Keratinocyte (primary cell): ENCODE data around the gene RASAL2. TPM values are rescaled to one million over a fixed set of nuclear protein-coding genes. Genes with fewer than 3 reads are reported as not detected.

ENCODE experiments used
- DNase-seq: peaks from one replicate; pipeline ENCODE4 v3.0.0-alpha.2; 2011; ENCODE audit warnings: low read depth, missing footprints, low spot score
- FAIRE-seq: peaks from 2 replicates; lab custom pipeline; 2011; peaks lifted over from hg19 to GRCh38; lab: Jason Lieb, UNC
- H2AFZ ChIP-seq: 2 replicates; pipeline ENCODE4 v1.6.0; 2012; ENCODE audit warnings: low read length, control low read depth, inconsistent platforms; ENCODE audit not compliant: control insufficient read depth
- H3K27ac ChIP-seq: 2 replicates; pipeline ENCODE4 v1.5.1; 2011; ENCODE audit warnings: low read length; ENCODE audit not compliant: control insufficient read depth, insufficient read depth
- H3K27me3 ChIP-seq: 3 replicates; pipeline ENCODE4 v1.6.0; 2011; ENCODE audit warnings: low read length; ENCODE audit not compliant: control insufficient read depth, insufficient read depth; ENCODE audit errors: extremely low read depth
- H3K36me3 ChIP-seq, 2 experiments: 2 replicates in 1 of 2; 3 replicates in 1 of 2; pipeline ENCODE4 v1.5.1; 2011; ENCODE audit warnings: low read length in 2 of 2, mild to moderate bottlenecking in 1 of 2; ENCODE audit not compliant: control insufficient read depth in 2 of 2, insufficient read depth in 2 of 2; ENCODE audit errors: extremely low read depth in 1 of 2
- H3K4me1 ChIP-seq: 3 replicates; pipeline ENCODE4 v1.5.1; 2011; ENCODE audit warnings: low read length; ENCODE audit not compliant: control insufficient read depth, insufficient read depth; ENCODE audit errors: extremely low read depth
- H3K4me2 ChIP-seq: 3 replicates; pipeline ENCODE4 v1.6.0; 2011; ENCODE audit warnings: low read depth, low read length; ENCODE audit not compliant: control insufficient read depth, insufficient read depth; ENCODE audit errors: extremely low read depth
- H3K4me3 ChIP-seq, 3 experiments: fragments of 200-600 bp in 1 of 3; sonication (generic) in 1 of 3; 2 replicates in 2 of 3; 3 replicates in 1 of 3; pipeline ENCODE4 v1.5.1; 2011 to 2016; ENCODE audit warnings: low read length in 3 of 3, mild to moderate bottlenecking in 3 of 3, control low read depth in 2 of 3, inconsistent platforms in 1 of 3, low read depth in 1 of 3, mixed read lengths in 1 of 3, mixed run types in 1 of 3, moderate library complexity in 1 of 3; ENCODE audit not compliant: control insufficient read depth in 2 of 3, insufficient read depth in 2 of 3; ENCODE audit errors: extremely low read depth in 1 of 3
- H3K79me2 ChIP-seq: 2 replicates; pipeline ENCODE4 v1.6.0; 2012; ENCODE audit warnings: low read length; ENCODE audit not compliant: control insufficient read depth, insufficient read depth
- H3K9ac ChIP-seq: 3 replicates; pipeline ENCODE4 v1.6.0; 2011; ENCODE audit warnings: low read length; ENCODE audit not compliant: control insufficient read depth, insufficient read depth; ENCODE audit errors: extremely low read depth
- H3K9me1 ChIP-seq: 3 replicates; pipeline ENCODE4 v1.6.0; 2011; ENCODE audit warnings: low read length; ENCODE audit not compliant: control insufficient read depth, insufficient read depth; ENCODE audit errors: extremely low read depth
- H3K9me3 ChIP-seq: 2 replicates; pipeline ENCODE4 v1.5.1; 2012; ENCODE audit warnings: low read depth, low read length; ENCODE audit not compliant: control insufficient read depth
- H4K20me1 ChIP-seq: 3 replicates; pipeline ENCODE4 v1.6.0; 2011; ENCODE audit warnings: low read length; ENCODE audit not compliant: control insufficient read depth, insufficient read depth; ENCODE audit errors: extremely low read depth
- EZH2 ChIP-seq: IDR thresholded peaks from one replicate; pipeline ENCODE4 v1.6.1; 2012; ENCODE audit warnings: inconsistent platforms, mild to moderate bottlenecking, low read length, moderate library complexity
- dilution Hi-C: fragments of 300-500 bp; cut with MboI; formaldehyde crosslinking; loops from one replicate; pipeline ENCODE4 v1.7.0; 2020; ENCODE audit warnings: low sequenced_read_pairs; ENCODE audit not compliant: extremely low pct_ligation_motif_present
- polyA plus RNA-seq, 5 experiments: library from polyadenylated mRNA; depleted of rRNA in 3 of 5; stranded (reverse) in 3 of 5; stranded (forward) in 1 of 5; unstranded in 1 of 5; fragments of >200 nt; gene quantifications; 1 replicate in 1 of 5; 2 replicates in 3 of 5; 3 replicates in 1 of 5; pipeline versions ENCODE4 v1.2.1 to v1.2.3, GENCODE V29; 2011 to 2012; ENCODE audit warnings: missing spikeins in 2 of 5, low read depth in 1 of 5, low replicate concordance in 1 of 5
- TF ChIP-seq, protein P1 (sequence below), 3 experiments: IDR thresholded peaks in 1 of 3; conservative IDR thresholded peaks in 1 of 3; optimal IDR thresholded peaks in 1 of 3; 2 replicates in 2 of 3; 3 replicates in 1 of 3; pipeline versions ENCODE3 to v1.5.1; 2011; ENCODE audit warnings: low read length in 3 of 3, mild to moderate bottlenecking in 3 of 3, moderate library complexity in 2 of 3, control low read depth in 1 of 3, inconsistent platforms in 1 of 3; ENCODE audit not compliant: insufficient read depth in 2 of 3; ENCODE audit errors: extremely low read depth in 1 of 3

RASAL2 gene
- polyA plus RNA-seq, 1 donor (not counting 4 experiments of a cell fraction or from before 2014, with no cell fraction given) = 27.2 TPM

DNA sequence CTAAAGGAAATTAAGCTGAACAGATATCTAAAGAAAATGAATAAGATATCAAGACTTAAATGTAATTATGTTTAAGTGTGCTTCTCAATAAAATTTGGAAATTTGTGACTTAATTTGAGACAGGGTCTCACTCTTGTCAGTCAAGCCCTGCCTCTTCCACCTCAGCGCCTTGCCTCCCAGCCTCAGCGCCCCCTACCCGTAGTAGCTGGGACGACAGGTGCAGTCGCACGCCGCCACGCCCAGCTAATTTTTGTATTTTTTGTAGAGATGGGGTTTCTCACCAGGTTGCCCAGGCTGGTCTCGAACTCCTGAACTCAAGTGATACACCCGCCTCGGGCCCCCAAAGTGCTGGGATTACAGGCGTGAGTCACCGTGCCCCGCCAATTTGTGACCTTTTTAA lies 285.9 kb downstream of the RASAL2 start:
- Histone ChIP-seq H3K27me3 (no peaks in the 10 kb centered on the region), H4K20me1 (no peaks in the 10 kb centered on the region), H3K27ac (no peak overlapping the region), H3K36me3 (no peaks in the 10 kb centered on the region), H3K4me2 (no peak overlapping the region), H3K9me1 (no peaks in the 10 kb centered on the region), H3K4me1 (no peaks in the 10 kb centered on the region), H3K9me3 (no peaks in the 10 kb centered on the region), H3K79me2 (peaks cover 7% of the 10 kb centered on the region), H3K9ac (no peak overlapping the region), H3K4me3 (no peak overlapping the region), H2AFZ (no peak overlapping the region)
- DNase-seq (no peak), FAIRE-seq (no peak)
- TF ChIP-seq, protein P1, sequence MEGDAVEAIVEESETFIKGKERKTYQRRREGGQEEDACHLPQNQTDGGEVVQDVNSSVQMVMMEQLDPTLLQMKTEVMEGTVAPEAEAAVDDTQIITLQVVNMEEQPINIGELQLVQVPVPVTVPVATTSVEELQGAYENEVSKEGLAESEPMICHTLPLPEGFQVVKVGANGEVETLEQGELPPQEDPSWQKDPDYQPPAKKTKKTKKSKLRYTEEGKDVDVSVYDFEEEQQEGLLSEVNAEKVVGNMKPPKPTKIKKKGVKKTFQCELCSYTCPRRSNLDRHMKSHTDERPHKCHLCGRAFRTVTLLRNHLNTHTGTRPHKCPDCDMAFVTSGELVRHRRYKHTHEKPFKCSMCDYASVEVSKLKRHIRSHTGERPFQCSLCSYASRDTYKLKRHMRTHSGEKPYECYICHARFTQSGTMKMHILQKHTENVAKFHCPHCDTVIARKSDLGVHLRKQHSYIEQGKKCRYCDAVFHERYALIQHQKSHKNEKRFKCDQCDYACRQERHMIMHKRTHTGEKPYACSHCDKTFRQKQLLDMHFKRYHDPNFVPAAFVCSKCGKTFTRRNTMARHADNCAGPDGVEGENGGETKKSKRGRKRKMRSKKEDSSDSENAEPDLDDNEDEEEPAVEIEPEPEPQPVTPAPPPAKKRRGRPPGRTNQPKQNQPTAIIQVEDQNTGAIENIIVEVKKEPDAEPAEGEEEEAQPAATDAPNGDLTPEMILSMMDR (optimal IDR thresholded peaks at IDR 0.05 in 1 of 3, IDR thresholded peaks at IDR 0.05 in 1 of 3, conservative IDR thresholded peaks at IDR 0.05 in 1 of 3; ENCODE audit: extremely low read depth in 1 of 3, insufficient read depth in 2 of 3, low read length in 3 of 3) = peak in 2 of 3 experiments; percentile 18 to 49
- no peak for TF ChIP-seq EZH2
- dilution Hi-C loops = no loop called here

DNA sequence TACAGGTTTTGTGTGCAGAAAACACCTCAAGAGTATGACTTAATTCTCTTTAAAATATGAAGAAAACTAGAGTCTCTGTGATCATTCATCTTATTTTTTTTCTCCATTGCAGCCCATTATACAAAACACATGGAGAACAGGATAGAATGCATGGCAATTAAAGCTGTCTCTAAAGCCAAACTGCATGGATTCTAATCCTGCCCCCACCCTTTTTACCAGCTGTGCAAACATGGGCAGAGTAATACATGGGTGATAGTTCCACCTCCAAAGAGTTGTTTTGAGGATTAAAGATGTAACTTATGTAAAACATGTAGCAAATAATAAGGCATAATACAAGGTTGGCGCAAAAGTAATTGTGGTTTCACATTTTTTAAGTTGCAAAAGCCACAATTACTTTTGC lies 288.5 kb downstream of the RASAL2 start:
- Histone ChIP-seq H3K4me3 (no peak overlapping the region), H3K9me3 (no peaks in the 10 kb centered on the region), H3K27me3 (no peaks in the 10 kb centered on the region), H4K20me1 (no peaks in the 10 kb centered on the region), H3K9me1 (no peaks in the 10 kb centered on the region), H3K4me2 (no peak overlapping the region), H2AFZ (no peak overlapping the region), H3K9ac (no peak overlapping the region), H3K4me1 (no peaks in the 10 kb centered on the region), H3K79me2 (peaks cover 10% of the 10 kb centered on the region), H3K27ac (no peak overlapping the region), H3K36me3 (no peaks in the 10 kb centered on the region)
- dilution Hi-C loops = no loop called here
- no peak for FAIRE-seq
- TF ChIP-seq EZH2 = no peak
- TF ChIP-seq, protein P1 (optimal IDR thresholded peaks at IDR 0.05 in 1 of 3, IDR thresholded peaks at IDR 0.05 in 1 of 3, conservative IDR thresholded peaks at IDR 0.05 in 1 of 3; ENCODE audit: extremely low read depth in 1 of 3, insufficient read depth in 2 of 3, low read length in 3 of 3) = no peak
- DNase-seq = no peak
